NCI-H446 (cell line): ENCODE measurements around the gene IL27RA.
A peak's percentile ranks its signal among the peaks of the same experiment; 100 is the strongest.
"Not testable (repeated sequence)": the region's sequence is repeated elsewhere in the genome, so short reads cannot be mapped to it uniquely, and the experiment has no call there.

Source experiments
- DNase-seq, 2 experiments: peaks; one replicate each; lab custom pipeline; 2025; lab: John Stamatoyannopoulos, UW

IL27RA gene

GRCh38 chr19:13999085-13999484 lies 32.5 kb upstream of the IL27RA start:
- no peak for DNase-seq

GRCh38 chr19:14000691-14001375 lies 30.7 kb upstream of the IL27RA start:
- no peak for DNase-seq

GRCh38 chr19:14002571-14003250 lies 28.9 kb upstream of the IL27RA start:
- DNase-seq = no peak

GRCh38 chr19:14003251-14004055 lies 28.1 kb upstream of the IL27RA start:
- no peak for DNase-seq

GRCh38 chr19:14004619-14005348 lies 26.8 kb upstream of the IL27RA start:
- DNase-seq = no peak

- peak; percentile 71 to 85 for DNase-seq
Measured at GRCh38 chr19:14005349-14006084, 26.0 kb upstream of the IL27RA start.

GRCh38 chr19:14006085-14006765 lies 25.3 kb upstream of the IL27RA start, which contains the start of gene RFX1:
Gene RFX1 (minus strand): TSS chr19:14006320. CDS start chr19:13993843, 12,477 bp downstream.
- DNase-seq = peak; percentile 99 to 100

- peak in 1 of 2 experiments; percentile 98 for DNase-seq
Measured at GRCh38 chr19:14006766-14007562, 24.6 kb upstream of the IL27RA start.

- DNase-seq = no peak
Measured at GRCh38 chr19:14012378-14012915, 19.1 kb upstream of the IL27RA start.

GRCh38 chr19:14015524-14016035 lies 16.0 kb upstream of the IL27RA start:
- DNase-seq = no peak

GRCh38 chr19:14019100-14019499 lies 12.5 kb upstream of the IL27RA start:
- no peak for DNase-seq

GRCh38 chr19:14019739-14020138 lies 11.8 kb upstream of the IL27RA start:
- DNase-seq = not testable (repeated sequence)

GRCh38 chr19:14021474-14021873 lies 10.1 kb upstream of the IL27RA start:
- DNase-seq = no peak

GRCh38 chr19:14022469-14022868 lies 9.1 kb upstream of the IL27RA start:
- DNase-seq = no peak

GRCh38 chr19:14023404-14024235 lies 7.9 kb upstream of the IL27RA start:
- peak in 1 of 2 experiments; percentile 17 for DNase-seq

- DNase-seq = not testable (repeated sequence)
Measured at GRCh38 chr19:14026652-14027192, 4.8 kb upstream of the IL27RA start.

GRCh38 chr19:14027856-14028450 lies 3.6 kb upstream of the IL27RA start, which contains the start of gene RLN3:
Gene RLN3 (plus strand): TSS chr19:14028148. CDS start chr19:14028205, 57 bp downstream.
- DNase-seq = no peak

GRCh38 chr19:14028901-14029300 lies 2.7 kb upstream of the IL27RA start:
- DNase-seq = no peak
